Epidermal melanocyte (primary cell): ENCODE results near the gene SELENOW.
"Not testable (repeated sequence)": the region's sequence is repeated elsewhere in the genome, so short reads cannot be mapped to it uniquely, and the experiment has no call there.

ENCODE experiments used
- DNase-seq: peaks from one replicate; pipeline ENCODE4 v3.0.0; 2011; ENCODE audit warnings: low spot score; ENCODE audit not compliant: insufficient read length

SELENOW gene

DNA sequence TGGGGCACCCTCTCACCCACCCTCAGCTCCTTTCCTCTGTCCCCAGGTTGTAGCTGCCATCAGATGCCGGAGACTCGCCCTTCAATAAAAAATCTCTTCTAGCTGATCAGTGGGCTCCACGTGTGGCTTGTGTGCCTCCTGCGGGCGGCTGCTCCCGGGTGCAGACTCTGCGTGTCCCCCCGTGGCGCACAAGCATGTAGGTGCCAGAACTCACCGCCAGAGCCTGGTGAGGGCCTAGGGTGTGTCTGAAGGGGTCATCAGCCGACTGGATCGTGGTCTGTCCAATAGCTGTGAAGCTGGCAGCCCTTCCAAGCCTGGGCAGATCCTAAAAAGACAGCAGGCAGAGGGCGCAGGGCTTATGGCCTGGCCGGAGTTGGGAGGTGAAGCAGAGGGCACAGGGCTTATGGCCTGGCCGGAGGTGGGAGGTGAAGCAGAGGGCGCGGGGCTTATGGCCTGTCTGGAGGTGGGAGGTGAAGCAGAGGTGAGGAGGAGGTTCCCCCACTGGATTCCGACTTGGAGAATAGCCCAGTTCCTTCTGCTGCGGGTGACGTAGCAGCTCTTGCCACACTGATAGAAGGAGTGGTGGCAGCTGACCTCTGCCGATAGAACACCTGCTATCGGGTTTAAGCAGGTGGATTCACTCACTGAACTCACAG, 21.4 kb upstream of the SELENOW start:
- no peak for DNase-seq

DNA sequence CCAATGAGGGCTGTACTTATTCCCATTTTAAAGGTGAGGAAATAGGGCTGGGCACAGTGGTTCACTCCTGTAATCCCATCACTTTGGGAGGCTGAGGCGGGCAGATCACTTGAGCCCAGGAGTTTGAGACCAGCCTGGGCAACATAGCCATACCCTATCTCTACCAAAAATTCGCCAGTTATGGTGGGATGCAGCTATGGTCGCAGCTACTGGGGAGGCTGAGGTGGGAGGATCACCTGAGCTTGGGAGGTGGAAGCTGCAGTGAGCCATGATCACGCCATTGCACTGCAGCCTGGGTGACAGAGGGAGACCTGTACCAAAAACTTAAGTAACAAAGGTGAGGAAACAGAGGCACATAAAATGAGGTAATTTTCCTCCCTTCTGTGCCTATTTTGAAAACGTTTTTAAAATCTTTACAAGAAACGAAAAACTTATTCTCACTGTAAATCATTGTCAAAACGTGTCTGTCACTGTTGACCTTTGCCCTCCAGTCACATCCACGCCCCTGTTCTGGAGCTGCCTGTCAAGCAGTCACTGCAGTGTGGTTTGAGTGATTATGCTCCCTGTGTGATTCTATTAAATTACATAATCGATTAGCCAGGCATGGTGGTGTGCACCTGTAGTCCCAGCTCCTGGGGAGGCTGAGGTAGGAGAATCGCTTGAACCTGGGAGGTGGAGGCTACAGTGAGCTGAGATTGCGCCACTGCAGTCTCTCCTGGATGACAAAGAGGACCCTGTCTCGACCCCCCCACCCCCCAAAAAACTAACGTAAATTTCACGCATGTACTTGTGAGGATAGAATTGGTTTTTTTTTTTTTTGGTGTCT, 20.7 kb upstream of the SELENOW start:
- DNase-seq = no peak

DNA sequence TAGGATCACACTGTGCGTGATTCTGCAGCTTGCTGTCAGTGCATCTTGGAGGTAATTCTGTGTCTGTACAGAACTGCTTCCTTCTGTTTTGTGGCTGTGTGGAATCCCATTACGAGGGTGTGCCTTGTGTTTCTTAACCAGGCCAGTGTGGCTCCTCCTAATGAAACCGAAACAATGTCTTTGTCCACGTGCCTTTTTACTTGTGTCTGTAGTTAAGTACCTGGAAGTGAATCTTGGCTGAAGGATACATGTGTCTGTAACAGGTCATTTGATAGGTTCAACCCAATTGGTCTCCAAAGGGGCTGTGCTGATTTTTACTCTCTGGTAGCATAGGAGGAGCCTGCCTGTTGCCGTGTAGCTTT, 20.1 kb upstream of the SELENOW start:
- no peak for DNase-seq

DNA sequence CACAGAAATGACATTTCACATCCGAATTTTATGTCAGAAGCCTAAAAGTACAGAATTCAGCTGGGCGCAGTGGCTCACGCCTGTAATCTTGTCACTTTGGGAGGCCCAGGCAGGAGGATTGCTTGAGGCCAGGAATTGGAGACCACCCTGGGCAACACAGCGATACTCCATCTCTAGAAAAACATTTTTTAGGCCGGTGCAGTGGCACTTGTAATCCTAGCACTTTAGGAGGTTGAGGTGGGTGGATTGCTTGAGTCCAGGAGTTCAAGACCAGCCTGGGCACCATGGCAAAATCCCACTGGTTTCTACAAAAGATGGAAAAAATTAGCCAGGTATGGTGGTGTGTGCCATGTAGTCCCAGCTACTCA, 17.9 kb upstream of the SELENOW start:
- DNase-seq = no peak

DNA sequence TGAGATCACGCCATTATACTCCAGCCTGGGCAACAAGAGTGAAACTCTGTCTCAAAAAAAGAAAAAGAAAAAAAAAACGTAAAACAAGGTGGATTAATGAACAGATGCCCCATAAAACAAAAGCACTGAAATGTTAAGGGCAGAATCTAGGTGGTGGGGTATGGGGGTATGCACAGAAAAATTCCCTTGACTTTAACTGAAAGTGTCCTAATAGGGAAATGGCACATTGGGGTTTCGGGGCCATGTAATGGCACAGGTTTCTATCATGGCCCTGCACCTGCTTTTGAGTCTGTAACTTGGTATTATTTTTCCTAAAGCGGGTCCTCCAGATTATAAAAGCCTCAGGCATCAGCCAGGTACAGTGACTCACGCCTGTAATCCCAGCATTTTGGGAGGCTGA, 16.9 kb upstream of the SELENOW start:
- no peak for DNase-seq

DNA sequence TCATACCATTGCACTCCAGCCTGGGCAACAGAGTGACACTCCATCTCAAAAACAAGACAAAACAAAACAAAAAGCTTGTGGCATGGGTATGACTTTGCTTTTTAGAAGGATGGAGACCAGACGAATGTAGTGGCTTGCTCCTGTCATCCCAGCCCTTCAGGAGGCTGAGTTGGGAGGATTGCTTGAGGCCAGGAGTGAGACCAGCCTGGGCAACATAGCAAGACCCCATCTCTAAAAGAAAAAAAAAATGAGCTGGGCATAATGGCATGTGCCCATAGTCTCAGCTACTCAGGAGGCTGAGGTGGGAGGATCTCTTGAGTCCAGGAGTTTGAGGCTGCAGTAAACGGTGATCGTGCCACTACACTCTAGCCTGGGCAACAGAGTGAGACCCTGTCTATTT, 16.4 kb upstream of the SELENOW start:
- no peak for DNase-seq

DNA sequence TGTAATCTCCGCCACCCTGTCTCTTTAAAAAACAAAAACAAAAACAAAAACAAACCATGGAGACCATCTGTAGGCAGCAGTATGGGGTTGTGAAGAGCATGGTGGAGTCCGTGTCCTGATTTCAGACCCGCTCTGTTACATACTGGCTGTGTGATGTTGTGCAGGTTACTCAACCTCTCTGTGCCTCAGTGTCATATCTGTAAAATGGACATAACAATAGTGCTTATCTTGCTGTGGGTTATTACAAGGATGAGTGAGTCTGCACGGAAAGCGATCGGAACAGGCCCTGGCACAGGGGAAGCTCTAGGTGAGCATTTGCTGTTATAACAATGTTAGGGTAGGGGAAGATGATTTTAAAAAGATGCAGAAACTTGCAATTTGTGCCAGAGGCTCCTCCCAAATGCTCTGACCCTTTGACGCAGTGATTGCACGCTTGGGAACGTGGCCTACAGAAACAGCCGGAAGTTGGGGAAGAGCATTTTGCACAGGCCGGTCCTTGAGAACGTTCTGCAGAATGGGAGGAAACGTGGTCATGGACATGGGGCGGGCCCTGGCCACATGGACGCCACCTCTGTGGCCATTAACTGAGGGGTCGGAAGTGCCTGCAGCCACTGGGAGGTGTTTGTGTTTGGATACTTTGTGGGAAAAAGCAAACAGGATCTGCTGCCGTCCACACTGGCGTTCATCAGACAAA, 15.7 kb upstream of the SELENOW start:
- no peak for DNase-seq

DNA sequence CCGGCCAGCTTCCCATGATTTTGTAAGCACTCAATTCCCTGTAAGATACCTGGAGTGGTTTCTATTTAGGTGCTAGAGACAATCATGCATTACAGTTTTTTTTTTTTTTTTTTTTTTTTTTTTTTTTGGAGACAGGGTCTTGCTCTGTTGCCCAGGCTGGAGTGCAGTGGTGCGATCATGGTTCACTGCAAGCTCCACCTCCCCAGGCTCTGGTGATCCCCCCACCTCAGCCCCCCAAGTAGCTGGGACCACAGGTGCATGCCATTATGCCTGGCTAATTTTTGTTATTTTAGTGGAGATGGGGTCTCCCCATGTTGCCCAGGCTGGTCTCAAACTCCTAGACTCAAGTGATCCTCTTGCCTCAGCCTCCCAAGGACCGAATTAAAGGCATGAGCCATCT, 13.8 kb upstream of the SELENOW start:
- not testable (repeated sequence) for DNase-seq

DNA sequence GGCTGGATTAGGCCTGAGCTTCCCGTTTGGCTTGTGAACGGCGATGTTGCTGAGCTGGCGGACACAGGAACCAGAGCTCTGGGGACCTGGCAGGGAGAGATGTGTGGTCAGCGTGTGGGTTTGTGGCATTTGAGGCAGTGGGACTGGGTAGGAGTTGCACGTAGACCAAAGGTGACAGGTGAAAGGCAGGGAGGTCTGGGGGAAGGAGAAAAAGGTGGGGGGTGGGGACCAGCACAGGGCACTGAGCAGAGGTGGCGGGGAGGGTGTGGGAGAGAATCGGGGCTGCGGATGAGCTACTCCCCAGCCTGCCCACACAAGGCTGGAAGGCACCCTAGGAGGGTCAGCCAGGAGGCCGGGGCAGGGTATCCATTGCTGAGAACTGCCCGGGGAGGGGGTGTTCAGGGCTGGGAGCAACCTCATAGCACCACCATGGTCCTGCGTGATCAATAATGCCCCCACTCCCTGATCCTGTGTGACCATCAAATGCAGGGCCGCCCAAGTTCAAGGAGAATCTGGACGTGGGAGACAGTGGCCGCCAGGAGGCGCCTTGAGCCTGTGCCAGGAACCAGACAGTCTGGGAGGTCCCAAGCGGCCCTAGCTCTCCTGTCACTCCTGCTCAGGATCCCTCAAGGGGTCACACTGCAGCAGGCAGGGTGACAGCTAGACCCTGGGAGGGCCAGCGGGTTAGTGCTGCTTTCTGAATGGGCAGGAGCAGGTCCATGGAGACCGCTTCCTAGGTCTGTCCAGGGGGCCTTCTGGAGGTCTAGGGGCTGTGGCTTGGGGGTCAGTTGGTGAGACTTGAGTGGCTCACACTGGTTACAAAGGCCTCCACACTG, 12.8 kb upstream of the SELENOW start:
- no peak for DNase-seq

DNA sequence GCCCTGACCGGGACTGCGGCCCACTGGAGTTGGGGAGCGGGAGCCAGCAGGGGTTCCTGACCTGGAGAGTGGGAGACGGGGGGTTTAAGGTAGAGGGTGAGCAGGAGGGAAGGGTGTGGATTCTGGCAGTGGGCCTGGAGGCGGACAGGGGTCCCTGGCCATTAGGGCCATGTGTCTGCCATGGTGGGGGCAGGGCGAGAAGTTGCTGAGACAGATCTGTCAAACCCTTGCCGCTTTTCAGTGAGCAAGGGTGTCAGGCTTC, 12.2 kb upstream of the SELENOW start:
- no peak for DNase-seq

DNA sequence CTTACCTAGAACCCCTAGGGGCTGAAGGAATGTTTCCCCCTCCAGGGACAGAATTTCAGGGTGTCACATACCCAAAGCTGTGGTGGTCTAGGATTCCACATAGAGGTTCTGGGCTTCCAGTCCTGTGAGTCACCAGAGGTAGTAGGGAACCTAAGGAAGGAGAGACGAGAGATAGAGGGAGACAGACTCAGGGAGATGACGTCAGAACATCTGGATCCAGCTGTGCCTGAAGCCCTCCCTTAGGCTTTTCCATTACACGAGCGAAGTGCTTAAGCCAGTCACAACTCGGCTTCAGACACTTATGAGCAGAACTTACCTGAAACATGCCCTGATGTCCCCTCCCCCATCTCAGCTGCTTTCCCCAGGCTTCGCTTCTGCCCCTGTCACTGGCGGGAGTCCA, 11.8 kb upstream of the SELENOW start:
- DNase-seq = no peak

DNA sequence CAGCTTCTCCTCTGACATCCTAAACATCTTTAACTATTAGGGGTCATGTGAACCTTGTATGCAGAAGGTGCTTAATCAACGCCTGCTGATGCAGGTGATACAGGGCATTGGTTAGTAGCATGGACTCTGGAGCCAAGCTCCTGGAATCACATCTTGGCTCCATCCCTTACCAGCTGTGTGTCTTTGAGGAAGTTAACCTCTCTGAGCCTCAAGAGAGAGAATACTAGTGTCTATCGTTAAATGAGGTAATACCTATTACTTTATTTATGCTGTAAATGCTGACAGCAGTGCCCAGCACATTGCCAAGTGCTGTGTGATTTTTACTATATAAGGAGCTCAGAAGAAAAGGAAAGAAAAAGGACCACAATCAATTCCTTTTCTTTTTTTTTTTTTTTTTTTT, 11.2 kb upstream of the SELENOW start:
- no peak for DNase-seq

DNA sequence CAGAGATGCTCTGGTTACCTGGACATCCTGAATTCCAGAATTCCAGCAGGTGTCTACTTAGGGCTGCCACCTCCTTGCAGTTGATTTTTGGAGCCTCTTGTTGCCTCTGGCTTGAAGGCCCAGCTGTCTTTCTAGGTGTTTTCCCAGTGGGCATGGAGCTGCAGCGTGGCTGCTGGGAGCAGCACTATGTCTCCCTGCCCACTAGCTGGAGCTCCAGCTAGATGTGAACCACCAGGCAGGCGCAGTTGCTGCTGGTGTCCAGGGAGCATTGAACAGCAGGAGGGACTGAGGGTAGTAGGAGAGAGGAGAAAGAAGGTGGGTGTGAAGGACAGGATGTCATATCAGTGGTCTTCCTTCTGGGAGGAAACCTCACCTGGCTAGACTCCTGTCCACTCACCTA, 9.9 kb upstream of the SELENOW start:
- no peak for DNase-seq

DNA sequence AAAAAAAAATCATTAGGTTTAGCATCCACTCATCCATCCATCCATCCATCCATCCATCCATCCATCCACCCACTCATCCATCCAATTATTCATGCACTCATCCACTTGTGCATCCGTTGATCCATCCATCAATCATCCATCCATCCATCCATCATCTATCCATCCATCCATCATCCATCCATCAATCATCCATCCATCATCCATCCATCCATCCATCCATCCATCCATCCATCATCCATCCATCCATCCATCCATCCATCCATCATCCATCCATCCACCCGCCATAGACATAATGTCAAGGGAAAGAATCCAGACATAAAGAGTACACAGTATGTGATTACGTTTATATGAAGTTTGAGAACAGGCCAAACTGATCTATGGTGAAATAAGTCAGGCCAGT, 9.0 kb upstream of the SELENOW start:
- no peak for DNase-seq

DNA sequence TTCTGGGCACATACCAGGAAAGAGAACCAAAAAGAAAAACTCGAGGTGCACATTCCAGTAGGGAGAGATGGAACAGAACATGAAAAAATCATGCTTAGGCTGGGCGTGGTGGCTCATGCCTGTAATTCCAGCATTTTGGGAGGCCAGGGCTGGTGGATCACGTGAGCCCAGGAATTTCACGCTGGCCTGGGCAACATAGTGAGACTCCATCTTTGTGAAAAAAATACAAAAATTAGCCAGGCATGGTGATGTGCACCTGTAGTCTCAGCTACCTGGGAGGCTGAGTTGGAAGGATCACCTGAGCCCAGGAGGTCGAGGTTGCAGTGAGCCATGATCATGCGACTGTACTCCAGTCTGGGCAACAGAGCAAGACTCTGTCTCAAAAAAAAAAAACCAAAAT, 7.2 kb upstream of the SELENOW start:
- not testable (repeated sequence) for DNase-seq

DNA sequence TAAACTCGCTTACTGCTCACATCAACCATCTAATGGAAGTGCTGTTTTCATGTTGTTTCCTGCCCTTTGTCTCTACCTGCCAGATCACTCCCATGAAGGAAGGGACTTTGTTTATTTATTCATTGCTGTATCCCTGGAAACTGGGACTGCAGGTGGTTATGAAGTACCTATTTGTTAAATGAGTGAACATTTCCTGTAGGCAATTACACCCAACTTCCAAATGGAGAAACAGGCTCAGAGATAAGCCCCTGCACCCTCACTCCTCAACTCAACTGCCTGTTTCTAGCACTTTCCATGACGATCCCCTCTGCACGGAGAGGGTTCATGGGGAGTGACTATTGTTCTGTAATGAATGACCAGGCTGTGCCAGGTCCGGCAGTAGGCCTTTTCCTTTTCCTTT, 1.9 kb upstream of the SELENOW start:
- DNase-seq = no peak

DNA sequence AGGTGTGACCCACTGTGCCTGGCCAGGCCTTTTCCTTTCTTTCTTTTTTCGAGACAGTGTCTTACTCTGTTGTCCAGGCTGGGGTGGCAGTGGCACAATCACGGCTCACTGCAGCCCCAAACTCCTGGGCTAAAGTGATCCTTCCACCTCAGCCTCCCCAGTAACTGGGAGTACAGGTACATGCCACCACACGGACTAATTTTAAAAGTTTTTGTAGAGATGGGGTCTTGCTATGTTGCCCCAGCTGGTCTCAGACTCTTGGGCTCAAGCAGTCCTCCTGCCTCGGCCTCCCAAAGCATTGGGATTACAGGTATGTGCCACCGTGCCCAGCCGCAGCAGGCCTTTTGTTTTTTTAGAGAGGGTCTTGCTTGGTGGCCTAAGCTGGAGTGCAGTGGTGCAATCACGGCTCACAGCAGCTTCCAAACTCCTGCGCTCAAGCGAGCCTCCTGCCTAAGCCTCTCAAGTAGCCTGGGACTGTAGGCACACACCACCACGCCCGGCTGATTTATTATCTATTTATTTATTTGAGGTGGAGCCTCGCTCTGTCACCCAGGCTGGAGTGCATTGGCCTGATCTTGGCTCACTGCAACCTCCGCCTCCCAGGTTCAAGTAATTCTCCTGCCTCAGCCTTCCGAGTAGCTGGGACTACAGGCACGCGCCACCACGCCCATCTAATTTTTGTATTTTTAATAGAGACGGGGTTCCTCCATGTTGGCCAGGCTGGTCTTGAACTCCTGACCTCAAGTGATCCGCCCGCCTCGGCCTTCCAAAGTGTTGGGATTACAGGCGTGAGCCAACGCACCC, 1.1 kb upstream of the SELENOW start:
- DNase-seq = not testable (repeated sequence)

DNA sequence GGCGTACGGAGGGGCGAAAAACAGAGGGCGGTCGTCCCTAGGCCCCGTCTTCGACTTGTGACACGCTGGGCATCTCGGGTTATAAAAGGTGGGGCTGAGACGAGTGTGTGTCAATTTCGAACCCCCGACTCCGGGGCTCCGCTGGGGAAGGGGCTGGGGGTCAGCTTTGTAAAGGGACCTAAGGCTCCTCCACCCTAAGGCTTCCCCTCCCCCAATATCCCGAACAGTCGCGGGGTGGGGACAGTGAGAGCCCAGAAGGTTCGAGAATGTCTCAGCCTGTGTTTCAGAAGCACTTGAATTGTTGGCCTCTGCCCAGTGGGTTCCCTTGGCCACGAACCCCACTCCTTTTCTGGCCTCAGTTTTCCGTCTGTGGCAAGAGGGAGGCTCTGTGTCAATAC, 450 bp downstream of the SELENOW start:
- no peak for DNase-seq

DNA sequence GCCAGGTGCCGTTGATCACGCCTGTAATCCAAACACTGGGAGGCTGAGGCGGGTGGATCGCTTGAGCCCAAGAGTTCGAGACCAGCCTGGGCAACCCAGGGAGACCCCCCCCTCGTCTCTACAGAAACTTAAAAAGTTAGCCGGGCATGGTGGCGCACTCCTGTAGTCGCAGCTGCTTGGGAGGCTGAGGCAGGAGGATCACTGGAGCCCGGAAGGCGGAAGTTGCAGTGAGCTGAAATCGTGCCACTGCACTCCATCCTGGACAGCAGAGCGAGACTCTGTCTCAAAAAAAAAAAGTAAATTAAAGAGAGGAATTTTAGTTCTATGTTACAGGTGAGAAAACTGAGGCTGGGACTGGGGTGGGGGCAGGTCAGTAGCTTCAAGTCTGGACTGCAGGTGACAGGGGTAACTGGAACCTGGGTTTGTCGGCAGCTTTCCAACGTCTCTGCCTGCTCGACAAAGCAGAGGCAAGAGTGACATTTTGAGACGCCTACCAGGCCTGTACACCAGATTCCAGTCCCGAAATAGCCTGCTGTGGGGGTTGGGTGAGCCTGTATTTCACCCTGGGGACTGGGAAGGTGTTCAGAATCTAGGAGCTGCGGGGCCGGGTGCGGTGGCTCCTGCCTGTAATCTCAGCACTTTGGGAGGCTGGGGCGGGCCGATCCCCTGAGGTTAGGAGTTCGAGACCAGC, 1.2 kb downstream of the SELENOW start:
- no peak for DNase-seq

DNA sequence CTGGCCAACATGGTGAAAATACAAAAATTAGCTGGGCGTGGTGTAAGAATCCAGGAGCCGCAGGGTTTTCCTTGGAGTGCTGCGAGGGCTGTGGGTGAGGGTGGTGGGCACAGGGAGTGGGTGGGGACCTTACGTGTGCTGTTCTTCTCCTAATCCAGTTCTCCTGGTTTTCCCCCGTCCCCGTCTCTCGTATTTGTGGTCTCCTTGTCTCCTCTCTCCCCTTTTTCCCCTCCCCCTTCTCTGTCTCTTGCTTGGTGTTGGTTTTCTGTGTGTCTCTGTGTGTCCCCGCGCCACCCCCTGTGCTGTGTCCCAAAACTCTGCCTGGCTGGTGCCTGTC, 1.7 kb downstream of the SELENOW start:
- DNase-seq = no peak
